Measurements from ENCODE around the gene OR2M5. TPM values are rescaled to one million over a fixed set of nuclear protein-coding genes. Genes with fewer than 3 reads are reported as not detected.

Gene OR2M5
- total RNA-seq, 1 donor from 2014 or later, result not detected

- no peak overlapping the region for H3K4me3 Mint-ChIP-seq (ENCODE audit: unreplicated experiment)
- no peaks in the 10 kb centered on the region for H3K27me3 Mint-ChIP-seq (ENCODE audit: unreplicated experiment)
- peaks cover 45% of the 10 kb centered on the region for H3K9me3 Mint-ChIP-seq (ENCODE audit: unreplicated experiment)
- peaks cover 3% of the 10 kb centered on the region for H3K36me3 Mint-ChIP-seq (ENCODE audit: low read depth, unreplicated experiment)
- no peak for TF ChIP-seq CTCF (IDR thresholded peaks at IDR 0.05; ENCODE audit: unreplicated experiment)
- no peaks in the 10 kb centered on the region for H3K4me1 Mint-ChIP-seq (ENCODE audit: unreplicated experiment)
- no peak overlapping the region for H3K27ac Mint-ChIP-seq (ENCODE audit: unreplicated experiment)
- no peak for DNase-seq (ENCODE audit: low spot score)
Measured at GRCh38 chr1:248127653-248128052, 17.3 kb upstream of the OR2M5 start.

DNA sequence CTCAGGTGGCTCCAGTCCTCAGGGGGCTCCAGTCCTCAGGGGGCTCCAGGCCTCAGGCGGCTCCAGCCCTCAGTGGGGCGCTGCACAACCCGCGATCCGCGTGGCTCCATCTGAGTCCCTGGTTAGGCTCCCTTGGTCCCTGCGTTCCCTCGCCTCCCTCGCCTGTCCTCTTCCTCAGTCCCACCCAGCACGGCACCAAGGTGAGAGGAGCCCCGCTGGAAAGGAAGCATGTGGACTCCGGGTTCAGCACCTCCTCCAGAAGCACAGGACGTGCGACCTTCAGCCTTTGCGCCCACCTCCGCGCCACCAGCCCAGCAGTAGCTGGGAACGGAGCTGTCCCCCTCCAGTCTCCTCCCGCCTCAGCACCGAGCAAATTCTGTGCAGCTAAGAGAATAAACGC is 8.1 kb upstream of the OR2M5 start:
- Mint-ChIP-seq H3K4me3 (ENCODE audit: unreplicated experiment) (no peak overlapping the region), H3K27ac (ENCODE audit: unreplicated experiment) (no peak overlapping the region), H3K4me1 (ENCODE audit: unreplicated experiment) (no peaks in the 10 kb centered on the region), H3K36me3 (ENCODE audit: low read depth, unreplicated experiment) (no peaks in the 10 kb centered on the region), H3K9me3 (ENCODE audit: unreplicated experiment) (peaks cover 27% of the 10 kb centered on the region), H3K27me3 (ENCODE audit: unreplicated experiment) (peaks cover 5% of the 10 kb centered on the region)
- TF ChIP-seq CTCF (IDR thresholded peaks at IDR 0.05; ENCODE audit: unreplicated experiment), result no peak
- no peak for DNase-seq (ENCODE audit: low spot score)

DNA sequence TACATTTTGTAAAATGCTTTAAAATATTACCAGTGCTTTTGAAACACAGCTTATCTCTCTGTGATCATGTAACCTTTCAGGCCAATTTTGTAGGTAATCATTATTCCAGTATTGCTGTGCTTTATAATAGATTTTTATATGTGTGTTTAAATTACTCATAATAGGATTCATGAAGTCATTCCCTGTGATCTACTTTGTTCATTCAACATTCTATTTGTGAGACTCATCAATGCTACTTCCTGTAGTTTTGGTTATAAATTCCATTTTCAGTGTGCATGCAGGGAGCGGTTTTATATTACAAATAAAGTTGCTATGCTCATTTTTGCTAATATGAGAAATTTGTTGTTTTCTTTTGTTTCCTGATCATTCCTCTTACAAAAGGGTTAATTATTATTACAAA is 4.1 kb upstream of the OR2M5 start:
- H3K9me3 Mint-ChIP-seq (ENCODE audit: unreplicated experiment), result peaks cover 23% of the 10 kb centered on the region
- no peak overlapping the region for H3K4me3 Mint-ChIP-seq (ENCODE audit: unreplicated experiment)
- H3K4me1 Mint-ChIP-seq (ENCODE audit: unreplicated experiment), result no peaks in the 10 kb centered on the region
- peaks cover 5% of the 10 kb centered on the region for H3K36me3 Mint-ChIP-seq (ENCODE audit: low read depth, unreplicated experiment)
- H3K27ac Mint-ChIP-seq (ENCODE audit: unreplicated experiment), result no peak overlapping the region
- no peak for TF ChIP-seq CTCF (IDR thresholded peaks at IDR 0.05; ENCODE audit: unreplicated experiment)
- DNase-seq (ENCODE audit: low spot score), result no peak
- peaks cover 2% of the 10 kb centered on the region for H3K27me3 Mint-ChIP-seq (ENCODE audit: unreplicated experiment)

GRCh38 chr1:248143311-248143710 is 1.6 kb upstream of the OR2M5 start:
- Mint-ChIP-seq H3K27me3 (ENCODE audit: unreplicated experiment) (no peaks in the 10 kb centered on the region), H3K4me1 (ENCODE audit: unreplicated experiment) (no peaks in the 10 kb centered on the region), H3K36me3 (ENCODE audit: low read depth, unreplicated experiment) (peaks cover 5% of the 10 kb centered on the region), H3K9me3 (ENCODE audit: unreplicated experiment) (peaks cover 13% of the 10 kb centered on the region), H3K4me3 (ENCODE audit: unreplicated experiment) (no peak overlapping the region), H3K27ac (ENCODE audit: unreplicated experiment) (no peak overlapping the region)
- no peak for TF ChIP-seq CTCF (IDR thresholded peaks at IDR 0.05; ENCODE audit: unreplicated experiment)
- DNase-seq (ENCODE audit: low spot score), result no peak

GRCh38 chr1:248152056-248152827 is 7.3 kb downstream of the OR2M5 start:
- H3K27me3 Mint-ChIP-seq (ENCODE audit: unreplicated experiment), result no peaks in the 10 kb centered on the region
- H3K9me3 Mint-ChIP-seq (ENCODE audit: unreplicated experiment), result peaks cover 29% of the 10 kb centered on the region
- no peaks in the 10 kb centered on the region for H3K4me1 Mint-ChIP-seq (ENCODE audit: unreplicated experiment)
- H3K27ac Mint-ChIP-seq (ENCODE audit: unreplicated experiment), result no peak overlapping the region
- no peak for TF ChIP-seq CTCF (IDR thresholded peaks at IDR 0.05; ENCODE audit: unreplicated experiment)
- H3K36me3 Mint-ChIP-seq (ENCODE audit: low read depth, unreplicated experiment), result no peaks in the 10 kb centered on the region
- H3K4me3 Mint-ChIP-seq (ENCODE audit: unreplicated experiment), result no peak overlapping the region
- DNase-seq (ENCODE audit: low spot score), result no peak
